COR-L47 (cell line): ENCODE results near the gene GLRX5.

ENCODE experiments used
- DNase-seq: peaks from one replicate; lab custom pipeline; 2025; lab: John Stamatoyannopoulos, UW

Gene GLRX5

DNA sequence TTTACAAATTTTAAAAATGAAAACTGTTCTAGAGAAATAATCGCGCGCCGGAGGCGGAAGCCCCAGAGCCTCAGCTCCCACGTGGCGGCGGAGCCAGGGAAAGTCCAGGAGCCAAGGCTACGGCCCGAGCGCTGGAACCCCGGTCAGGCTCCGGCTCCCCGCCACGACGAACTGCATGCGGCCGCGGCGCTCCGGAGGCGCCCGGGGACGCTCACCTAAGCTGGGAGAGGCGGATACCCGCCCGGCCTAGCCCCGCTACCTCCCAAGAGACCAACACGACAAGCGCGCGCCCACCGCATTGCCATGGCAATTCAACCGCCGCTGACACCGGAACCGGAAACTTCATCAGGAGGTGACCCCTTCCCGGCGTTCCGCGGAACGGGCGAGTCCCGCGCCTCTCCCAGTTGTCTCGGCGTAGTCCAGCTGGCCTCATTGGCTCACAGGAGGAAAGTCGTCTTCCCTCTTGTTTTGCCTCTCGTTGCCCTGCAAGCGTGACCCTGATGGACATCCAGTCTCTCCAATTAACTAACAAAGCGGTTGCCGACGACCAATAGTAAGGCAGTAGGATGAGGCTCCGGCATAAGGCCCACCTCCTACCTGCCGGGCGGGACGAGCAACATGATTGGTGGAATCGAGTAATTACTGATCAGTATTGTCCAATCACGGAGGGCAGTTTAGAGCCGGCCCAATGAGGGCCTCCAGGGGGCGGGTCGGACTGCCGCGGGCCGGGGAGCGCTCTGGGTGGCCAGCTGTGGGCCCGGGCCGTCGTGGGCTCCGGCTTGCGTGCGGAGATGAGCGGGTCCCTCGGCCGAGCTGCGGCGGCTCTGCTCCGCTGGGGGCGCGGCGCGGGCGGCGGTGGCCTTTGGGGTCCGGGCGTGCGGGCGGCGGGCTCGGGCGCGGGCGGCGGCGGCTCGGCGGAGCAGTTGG lies at the start of gene GLRX5:
TSS of gene GLRX5 (plus strand) at position 752 of the 927 bp plus-strand sequence. CDS start at position 792, 40 bp downstream.
- DNase-seq: peak; percentile 100

DNA sequence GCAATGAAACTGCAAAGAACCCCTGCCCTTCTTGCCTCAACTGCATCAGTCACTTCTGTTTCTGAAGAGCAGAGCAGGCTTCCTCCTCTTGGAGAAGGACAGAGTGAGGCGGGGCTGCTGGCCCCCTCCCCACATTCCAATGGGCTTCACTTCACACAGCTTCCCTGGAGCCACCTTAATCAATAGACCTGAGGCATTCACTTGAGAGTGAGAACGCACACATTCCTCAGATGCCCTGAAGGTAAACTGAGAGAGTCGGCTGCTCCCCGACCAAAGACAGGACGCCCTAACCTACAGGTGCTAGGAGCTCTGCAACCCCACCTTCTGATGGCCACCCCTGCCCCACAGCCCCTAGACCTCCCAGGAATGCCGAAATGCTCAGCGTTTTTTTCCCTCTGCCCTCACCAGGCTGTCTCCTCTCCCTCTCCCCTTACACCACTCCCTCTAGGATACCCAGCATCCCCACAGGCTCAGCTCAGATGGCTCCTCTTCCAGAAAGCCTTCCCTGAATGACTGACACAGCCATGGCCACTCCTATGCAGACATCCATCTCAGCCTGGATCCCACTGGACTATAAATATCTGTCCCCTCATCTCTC lies 49.5 kb upstream of the GLRX5 start:
- DNase-seq: no peak

DNA sequence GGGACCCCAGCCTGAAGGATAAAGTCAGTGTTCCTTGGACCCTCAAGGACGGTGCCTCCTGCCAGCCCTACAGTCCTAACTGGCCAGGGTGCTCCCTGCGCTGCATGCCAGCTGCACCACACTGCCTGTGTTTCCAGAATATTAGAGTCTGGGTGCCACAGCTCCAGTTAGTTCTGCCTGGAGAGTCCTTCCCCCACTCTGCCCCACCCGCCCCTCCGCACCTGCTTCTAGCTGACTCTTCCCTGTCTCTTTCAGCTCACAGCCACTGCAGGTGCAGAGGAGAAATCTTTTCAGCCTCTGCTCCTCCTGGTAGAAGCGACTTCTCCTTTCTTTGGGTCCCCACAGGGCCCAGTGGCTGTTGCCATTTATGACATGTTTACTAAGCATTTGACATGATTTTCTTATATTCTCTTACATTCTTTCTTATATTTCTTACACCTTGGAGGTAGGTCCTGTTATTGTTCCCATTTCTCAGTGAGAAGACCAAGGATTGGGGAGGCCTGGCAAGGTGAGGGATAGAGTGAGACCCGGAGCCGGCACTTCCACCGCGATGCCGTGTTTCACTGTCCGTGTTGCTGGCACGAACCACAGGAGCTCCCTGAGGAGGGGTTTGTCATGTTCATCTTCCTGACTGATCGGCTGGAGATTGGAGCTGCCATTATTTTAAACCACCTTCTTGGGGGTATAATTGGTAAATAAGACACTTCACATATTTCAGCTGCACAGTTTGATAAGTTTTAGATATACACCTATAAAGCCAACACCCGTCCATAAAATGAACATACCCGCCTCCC lies 47.8 kb upstream of the GLRX5 start:
- peak; percentile 56 for DNase-seq

DNA sequence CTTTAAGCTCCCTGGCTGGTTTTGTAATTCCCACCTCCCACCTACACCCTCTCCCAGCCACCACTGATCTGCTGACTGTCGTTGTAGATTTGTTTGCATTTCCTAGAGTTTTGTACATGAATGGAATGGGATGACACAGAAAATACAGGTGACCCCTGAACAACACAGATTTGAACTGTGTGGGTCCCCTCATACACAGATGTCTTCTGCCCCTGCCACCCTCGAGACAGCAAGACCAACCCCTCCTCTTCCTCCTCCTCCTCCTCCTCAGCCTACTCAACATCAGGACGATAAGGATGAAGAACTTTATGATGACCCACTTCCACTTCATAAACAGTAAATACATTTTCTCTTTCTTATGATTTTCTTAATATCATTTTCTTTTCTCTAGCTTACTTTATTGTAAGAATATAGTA lies 47.2 kb upstream of the GLRX5 start:
- no peak for DNase-seq

DNA sequence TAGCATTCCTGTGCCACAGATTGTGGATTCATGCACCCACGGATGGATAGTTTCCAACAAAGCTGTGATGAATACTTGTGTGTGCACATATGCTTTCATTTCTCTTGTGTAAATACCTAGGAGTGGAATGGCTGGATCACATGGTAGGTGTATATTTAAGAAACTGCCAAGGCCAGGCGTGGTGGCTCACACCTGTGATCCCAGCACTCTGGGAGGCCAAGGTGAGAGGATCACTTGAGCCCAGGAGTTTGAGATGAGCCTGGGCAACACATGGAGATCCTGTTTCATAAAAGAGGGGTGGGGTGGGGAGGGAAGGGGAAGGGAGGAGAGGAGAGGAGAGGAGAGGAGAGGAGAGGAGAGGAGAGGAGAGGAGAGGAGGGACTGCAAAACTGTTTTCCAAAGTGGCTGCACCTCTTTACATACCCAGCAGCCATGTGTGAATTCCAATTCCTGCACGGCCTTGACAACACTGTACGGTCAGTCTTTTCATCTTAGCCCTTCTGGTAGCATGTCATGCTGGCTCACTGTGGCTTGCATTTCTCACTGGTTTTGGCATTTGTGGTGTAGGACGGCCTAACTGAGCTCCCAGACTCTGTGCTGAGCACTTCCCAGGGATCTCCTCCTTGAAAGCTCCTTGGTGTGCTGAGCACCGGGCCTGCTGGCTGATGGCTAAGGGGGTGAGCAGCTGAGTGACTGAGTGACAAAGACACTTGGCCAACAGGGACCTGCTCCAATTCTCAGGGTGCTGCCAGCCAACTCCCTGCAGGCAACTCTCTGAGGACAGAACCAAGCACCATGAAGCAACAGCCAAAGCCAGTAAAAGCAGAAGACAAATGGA lies 46.3 kb upstream of the GLRX5 start:
- no peak for DNase-seq

DNA sequence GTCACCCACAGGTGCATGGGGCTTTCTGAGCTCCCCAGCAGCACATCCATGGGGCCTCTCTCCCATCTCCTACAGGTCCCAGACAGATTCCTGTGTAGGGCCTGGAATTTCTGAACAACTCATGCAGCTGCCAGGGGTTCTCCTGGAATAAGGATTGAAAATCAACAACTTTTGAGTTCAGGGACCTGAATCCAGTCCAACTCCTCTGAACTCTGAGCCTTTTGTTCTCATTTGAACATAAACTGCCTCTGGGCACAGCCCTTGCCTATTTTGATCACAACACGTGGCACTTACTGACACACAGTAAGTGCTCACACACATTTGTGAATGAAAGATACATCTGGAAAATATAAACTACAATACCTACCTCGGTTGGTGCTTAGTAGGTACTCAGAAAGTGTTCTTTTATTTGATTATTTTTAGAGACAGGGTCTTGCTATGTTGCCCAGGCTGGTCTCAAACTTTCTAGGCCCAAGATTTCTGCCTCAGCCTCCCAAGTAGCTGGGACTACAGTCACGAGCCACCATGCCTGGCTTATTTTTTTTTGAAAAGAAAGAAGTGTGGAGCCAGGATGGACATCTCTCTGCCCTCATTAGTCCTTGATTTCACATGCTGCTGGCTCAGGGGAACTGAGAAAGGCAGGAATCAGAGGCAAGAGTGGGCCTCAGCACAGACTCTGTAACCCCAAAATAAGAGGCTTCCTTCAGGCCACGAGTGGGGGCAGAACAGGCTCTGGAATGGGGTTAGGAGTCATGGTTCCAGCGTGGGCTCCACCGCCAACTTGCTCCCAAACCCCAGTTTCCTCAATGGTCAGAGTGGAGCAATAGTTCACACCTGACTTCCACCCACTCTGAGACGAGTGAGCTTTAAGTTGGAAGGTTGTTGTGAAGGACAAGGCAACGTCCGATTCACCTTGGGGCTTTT lies 45.4 kb upstream of the GLRX5 start:
- no peak for DNase-seq

DNA sequence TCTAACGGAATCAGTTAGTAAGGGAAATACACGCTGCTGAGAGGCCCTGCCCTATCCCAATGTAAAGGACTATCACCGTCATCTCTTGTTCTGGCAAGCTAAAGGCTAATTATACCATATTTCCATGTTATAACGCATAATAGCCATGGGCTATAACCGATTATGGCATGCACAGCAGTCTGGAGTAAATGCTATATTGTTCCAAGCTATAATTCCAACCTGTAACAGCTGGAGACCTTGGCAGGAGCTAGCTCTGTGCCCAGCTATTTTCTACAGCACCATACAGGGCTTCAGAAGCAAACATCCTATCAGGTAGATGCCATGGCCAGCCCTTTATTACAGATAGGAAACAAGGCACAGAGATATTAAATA lies 44.7 kb upstream of the GLRX5 start:
- peak; percentile 79 for DNase-seq

DNA sequence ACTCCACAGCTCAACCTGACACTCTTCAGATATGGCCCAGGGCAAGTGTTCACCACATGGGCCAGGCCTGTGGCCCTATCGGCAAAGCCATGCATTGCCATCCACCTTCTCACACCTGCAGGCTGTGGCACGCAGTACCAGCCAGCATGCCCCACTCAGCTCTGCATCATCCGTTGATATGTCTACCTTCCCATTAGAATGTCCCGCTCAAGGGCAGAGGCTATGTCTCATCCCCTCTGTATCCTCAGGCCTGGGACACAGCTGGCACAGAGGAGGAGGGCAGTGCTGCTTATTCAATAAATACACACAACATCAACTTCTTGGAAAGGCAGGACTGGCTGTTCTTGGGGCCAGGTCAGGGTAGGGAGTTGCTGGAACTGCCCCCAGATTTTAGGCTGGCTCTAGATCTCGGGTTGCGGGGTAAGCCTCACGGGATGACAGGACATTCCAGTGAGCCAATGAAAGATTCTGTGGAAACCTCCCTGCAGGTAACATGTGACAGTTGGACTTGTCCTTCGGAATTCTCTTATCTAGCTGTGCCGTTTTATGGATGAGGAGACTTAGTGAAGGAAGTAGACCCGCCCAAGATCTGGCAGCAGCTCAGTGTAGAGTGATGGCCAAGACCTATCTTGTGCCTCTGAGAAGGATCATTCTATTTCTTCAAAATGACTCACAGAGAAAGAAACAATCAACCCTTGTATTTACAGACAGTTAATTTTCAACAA lies 44.0 kb upstream of the GLRX5 start:
- DNase-seq: no peak

DNA sequence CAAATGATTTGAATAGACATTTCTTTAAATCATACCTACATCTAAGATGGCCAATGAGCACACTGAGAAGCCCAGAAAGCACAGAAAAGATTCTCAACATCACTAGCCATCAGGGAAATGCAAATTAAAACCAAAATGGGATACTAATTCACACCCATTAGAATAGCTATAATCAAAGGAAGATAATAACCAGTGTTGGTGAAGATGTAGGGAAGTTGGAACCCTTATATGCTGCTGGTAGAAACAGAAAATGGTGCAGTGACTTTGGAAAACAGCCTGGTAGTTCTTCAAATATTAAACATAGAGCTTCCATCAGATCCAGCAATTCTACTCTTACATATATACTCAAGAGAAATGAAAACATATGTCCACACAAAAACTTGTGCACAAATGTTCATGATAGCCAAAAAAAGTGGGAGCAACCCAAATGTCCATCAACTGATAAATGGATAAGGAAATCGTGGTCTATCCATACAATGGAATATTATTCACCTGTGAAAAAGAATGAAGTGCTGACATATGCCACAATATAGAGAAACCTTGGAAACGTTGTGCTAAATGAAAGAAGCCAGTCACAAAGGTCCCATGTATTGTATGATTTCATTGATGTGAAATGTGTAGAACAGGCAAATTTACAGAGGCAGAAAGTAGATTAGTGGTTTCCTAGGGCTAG lies 42.8 kb upstream of the GLRX5 start:
- DNase-seq: no peak

DNA sequence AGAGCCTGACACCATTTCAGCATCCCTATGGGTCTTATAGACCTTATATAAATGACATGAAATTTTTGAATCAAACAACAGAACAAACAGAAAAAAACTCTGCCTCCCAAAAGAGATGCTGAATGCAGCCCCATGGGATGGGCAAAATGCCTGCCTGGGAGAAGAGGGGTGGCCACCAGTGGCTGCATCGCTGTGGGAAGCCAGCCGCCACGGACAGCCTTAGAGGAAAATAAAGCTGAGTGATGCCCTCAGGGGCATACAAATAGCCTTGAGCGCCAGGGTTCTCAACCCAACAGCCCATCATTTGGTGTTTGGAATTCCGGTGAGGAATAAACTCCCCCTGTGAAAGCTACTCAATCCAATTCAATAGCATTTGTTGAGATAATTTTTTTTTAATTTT lies 41.3 kb upstream of the GLRX5 start:
- no peak for DNase-seq

DNA sequence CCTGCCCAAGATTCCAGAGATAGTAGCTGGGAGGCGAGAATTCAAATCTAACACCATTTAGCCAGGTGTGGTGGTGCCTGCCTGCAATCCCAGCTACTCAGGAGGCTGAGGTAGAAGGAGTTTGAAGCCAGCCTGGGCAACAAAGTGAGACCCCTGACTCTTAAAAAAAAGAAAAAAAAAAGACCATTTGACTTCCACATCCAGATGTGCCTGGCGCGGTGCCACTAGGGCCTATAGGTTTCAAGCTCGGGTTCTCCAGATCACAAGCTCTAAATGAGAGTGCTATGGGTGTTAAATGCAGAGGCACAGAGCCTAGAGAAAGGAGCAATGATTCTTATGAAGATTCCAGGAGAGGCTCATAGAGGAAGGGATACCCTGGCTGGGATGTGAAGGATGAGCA lies 40.9 kb upstream of the GLRX5 start:
- DNase-seq: no peak

DNA sequence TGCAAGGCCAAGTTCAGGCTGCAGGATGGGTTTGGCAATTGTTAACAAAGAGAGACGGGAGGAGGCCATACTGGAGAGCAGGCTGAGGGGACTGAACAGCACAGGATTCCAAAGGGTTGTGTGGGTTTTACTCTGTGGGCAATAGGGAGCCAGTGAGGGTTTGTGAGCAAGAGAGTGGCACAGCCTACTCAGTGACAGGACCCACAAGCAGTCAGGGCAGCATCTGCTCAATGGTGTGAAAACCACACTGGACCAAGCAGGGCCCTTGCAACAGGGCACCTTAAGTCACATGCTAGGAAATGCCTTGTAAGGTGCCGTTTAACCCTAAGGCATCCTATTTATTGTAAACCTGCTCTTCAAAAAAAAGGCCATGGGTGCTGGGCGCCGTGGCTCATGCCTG lies 40.4 kb upstream of the GLRX5 start:
- DNase-seq: no peak

DNA sequence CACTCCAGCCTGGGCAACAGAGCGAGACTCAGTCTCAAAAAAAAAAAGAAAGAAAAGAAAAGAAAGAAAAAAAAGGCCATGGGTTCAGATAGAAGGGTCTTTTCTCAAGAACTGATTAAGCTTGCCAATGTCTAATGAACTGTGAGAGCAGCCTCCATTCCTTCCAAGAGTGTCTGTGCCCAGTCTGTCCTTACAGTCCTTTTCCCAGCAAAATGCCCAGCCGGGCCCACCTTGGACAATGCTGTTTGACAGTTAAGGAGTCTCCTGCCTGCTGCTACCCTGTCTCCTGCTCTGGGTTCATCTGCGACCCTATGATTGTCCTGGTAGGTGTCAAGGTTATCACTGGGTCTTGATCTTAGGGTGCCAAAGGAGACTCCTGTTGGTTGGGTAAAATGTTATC lies 39.8 kb upstream of the GLRX5 start:
- DNase-seq: no peak

DNA sequence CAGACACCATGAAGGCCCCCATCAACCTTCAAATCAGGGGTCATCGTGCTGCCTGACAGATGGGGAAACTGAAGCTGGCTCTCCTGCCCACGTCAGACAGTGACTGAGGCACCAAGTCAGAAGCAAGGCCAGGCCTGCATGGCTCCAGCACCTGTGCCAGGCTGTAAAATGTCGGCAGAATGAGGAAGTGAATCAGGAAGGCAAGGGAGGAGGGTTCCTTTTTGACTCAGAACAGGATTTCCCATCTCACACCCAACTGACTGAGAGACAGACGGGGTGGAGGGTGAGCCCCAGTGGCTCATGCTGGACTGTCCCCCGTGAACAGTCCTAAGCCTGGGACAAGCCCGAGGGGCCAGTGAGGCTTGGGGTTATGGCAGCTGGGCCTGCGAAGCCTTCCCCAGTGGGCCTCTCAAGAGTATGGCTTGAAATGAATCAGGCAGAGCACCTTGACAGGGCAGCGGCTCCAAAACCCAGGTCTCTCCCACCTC lies 39.3 kb upstream of the GLRX5 start:
- DNase-seq: no peak

DNA sequence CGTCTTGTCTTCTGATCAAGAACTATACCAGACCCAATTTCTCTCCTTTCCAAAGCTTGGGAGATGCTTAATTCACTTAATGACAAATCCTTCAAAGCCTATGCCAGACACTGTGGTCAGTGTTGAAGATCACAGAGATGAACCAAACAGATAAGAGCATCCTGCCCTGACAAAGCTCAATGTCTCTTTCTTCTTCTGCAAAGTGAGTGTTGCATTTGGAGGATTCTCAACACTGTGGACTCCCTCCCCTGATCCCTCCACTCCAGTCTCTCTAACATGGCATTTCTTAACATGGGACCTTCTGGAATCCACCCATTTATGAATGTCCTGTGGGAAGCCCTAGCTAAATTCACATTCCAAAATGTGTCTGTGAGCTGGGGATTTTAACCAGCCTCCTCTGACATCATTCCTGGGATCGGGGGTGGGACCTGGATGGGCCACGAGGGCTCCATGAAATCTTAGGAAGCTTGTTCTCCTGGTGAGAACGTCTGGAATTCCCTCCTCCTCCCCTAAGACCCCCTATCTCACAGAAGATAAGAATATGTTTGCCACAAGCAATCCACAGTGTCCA lies 38.7 kb upstream of the GLRX5 start:
- no peak for DNase-seq

DNA sequence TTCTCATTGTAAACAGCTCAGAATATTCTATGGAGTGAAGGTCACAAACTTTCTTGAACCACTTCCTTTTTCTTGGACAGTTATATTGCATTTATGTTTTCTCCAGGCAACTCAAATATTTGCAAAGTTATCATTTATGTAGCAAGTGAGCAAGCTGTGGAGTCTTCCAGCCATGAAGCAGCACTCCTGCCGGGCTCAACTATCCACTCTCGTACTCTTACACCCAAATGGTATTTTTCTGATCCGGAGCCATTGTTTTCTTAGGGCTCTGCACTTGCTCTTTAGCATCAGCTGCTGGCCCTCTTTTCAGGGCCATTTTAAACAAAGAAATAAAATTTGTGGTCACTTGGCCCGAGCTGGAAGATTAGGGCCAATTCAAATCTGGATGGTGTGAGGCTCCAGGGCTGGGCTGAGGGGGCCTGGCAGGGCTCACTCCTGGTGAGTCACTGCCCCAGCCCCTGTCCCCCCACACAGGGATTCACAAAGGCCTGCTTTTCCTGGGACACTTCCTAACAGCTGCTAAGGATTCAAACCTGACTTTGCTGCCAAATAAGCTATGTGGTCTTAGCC lies 38.1 kb upstream of the GLRX5 start:
- no peak for DNase-seq

DNA sequence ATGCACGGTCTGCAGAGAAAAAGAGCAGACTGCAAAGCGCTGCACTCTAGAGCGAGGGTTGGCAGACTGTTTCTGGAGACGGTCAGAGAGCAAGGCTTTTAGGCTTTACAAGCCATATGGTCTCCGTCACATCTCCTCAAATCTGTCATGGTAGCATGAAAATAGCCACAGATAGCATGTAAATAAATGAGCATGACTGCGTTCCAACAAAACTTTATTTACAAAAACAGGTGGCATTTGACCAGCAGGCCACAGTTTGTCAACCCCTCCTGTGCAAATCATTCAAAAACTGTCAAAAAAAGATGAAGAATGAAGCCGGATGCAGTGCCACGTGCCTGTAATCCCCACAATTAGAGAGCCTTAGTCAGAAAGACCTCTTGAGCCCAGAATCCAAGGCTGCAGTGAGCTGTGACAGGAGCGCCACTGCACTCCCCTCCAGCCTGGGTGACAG lies 37.3 kb upstream of the GLRX5 start:
- DNase-seq: no peak

DNA sequence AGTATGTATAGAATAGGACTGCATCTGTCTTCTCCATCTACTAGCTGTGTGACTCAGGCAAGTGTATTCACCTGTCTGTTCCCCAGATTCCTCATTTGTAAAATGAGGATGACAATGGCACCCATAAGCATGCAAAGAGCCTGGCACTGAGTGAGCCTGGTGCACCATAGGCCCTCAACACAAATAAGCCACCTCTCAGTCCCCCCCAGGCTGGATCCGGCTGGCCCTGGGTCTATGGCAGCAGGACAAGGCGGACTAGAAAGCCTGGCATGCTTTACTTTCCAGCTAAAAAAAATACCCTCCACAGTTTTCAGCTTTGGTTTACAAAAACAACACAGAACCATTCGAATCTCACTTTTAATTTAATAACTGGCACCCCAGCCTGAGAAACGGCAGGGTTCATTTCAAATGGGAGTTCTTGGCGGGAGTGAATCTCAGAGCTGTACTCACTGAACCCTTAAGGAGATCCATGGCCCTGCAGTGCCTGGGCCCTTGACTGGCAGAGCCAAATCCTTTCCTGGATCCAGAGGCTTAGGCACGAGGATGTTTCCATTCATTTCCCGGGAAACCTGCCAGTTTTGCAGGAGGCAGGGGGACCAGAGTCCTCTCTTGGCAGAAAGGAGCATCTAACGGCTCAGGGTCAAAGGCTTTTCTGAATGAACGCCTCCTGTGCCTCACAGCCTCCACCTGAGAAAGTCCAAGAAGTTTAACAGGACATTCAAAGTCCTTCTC lies 36.1 kb upstream of the GLRX5 start:
- no peak for DNase-seq
